ENCODE results near the gene TTC4. TPM values are rescaled to one million over a fixed set of nuclear protein-coding genes. Genes with fewer than 3 reads are reported as not detected.
A peak's percentile ranks its signal among the peaks of the same experiment; 100 is the strongest.

Gene TTC4
- polyA plus RNA-seq, 1 donor from 2014 or later: 22.5 TPM

GRCh38 chr1:54714881-54715492 is 674 bp upstream of the TTC4 start:
- H3K36me3 ChIP-seq (ENCODE audit: insufficient read depth, low read length): no peaks in the 10 kb centered on the region
- no peaks in the 10 kb centered on the region for H3F3A ChIP-seq (ENCODE audit: insufficient read depth, low read length, poor library complexity, severe bottlenecking)
- H3K4me3 ChIP-seq (ENCODE audit: low read length): peak overlapping the region; percentile 86
- H3K27me3 ChIP-seq (ENCODE audit: insufficient read depth, low read depth, low read length): no peaks in the 10 kb centered on the region
- peaks cover 8% of the 10 kb centered on the region for H3K79me2 ChIP-seq (replicated peaks; ENCODE audit: insufficient read depth, low read length)
- TF ChIP-seq SMC3 (conservative IDR thresholded peaks at IDR 0.05; ENCODE audit: poor library complexity): no peak
- no peak for TF ChIP-seq REST (IDR thresholded peaks at IDR 0.05; ENCODE audit: borderline replicate concordance)
- no peak for TF ChIP-seq EZH2 (IDR thresholded peaks at IDR 0.05; ENCODE audit: borderline replicate concordance, insufficient read depth, low read length, poor library complexity, severe bottlenecking)
- TF ChIP-seq POLR2AphosphoS5 (IDR thresholded peaks at IDR 0.05): no peak
- TF ChIP-seq RAD21 (conservative IDR thresholded peaks at IDR 0.05): no peak
- no peak for TF ChIP-seq MXI1 (conservative IDR thresholded peaks at IDR 0.05; ENCODE audit: poor library complexity, severe bottlenecking)
- no peak for TF ChIP-seq TAF1 (IDR thresholded peaks at IDR 0.05; ENCODE audit: low read depth)
- no peak for TF ChIP-seq CTCF (IDR thresholded peaks at IDR 0.05; ENCODE audit: poor library complexity, severe bottlenecking)
- TF ChIP-seq EP300 (conservative IDR thresholded peaks at IDR 0.05; ENCODE audit: poor library complexity, severe bottlenecking): no peak
- peak overlapping the region; percentile 71 for H3K9ac ChIP-seq (ENCODE audit: low read length)
- peak overlapping the region; percentile 59 for H3K4me2 ChIP-seq (ENCODE audit: low read length)
- no peaks in the 10 kb centered on the region for H4K20me1 ChIP-seq (ENCODE audit: insufficient read depth)
- no peak overlapping the region for H3K27ac ChIP-seq (ENCODE audit: low read length)
- no peaks in the 10 kb centered on the region for H3K9me3 ChIP-seq (ENCODE audit: low read length)
- H2AFZ ChIP-seq (ENCODE audit: low read depth, low read length): peak overlapping the region; percentile 82
- H3K9me2 ChIP-seq (ENCODE audit: insufficient read depth, low read length): no peaks in the 10 kb centered on the region

- peaks cover 8% of the 10 kb centered on the region for H3K79me2 ChIP-seq (replicated peaks; ENCODE audit: insufficient read depth, low read length)
Observed at GRCh38 chr1:54716299-54717047, 812 bp downstream of the TTC4 start.

More at GRCh38 chr1:54716299-54717047, 812 bp downstream of the TTC4 start:
- H3K4me3 ChIP-seq (ENCODE audit: low read length): peak overlapping the region; percentile 86
- H3K9me3 ChIP-seq (ENCODE audit: low read length): no peaks in the 10 kb centered on the region
- H3F3A ChIP-seq (ENCODE audit: insufficient read depth, low read length, poor library complexity, severe bottlenecking): no peaks in the 10 kb centered on the region
- peak overlapping the region; percentile 71 for H3K9ac ChIP-seq (ENCODE audit: low read length)
- TF ChIP-seq TAF1 (IDR thresholded peaks at IDR 0.05; ENCODE audit: low read depth) (no peak), REST (IDR thresholded peaks at IDR 0.05; ENCODE audit: borderline replicate concordance) (no peak), EP300 (conservative IDR thresholded peaks at IDR 0.05; ENCODE audit: poor library complexity, severe bottlenecking) (no peak)
- H3K4me2 ChIP-seq (ENCODE audit: low read length): peak overlapping the region; percentile 96
- H4K20me1 ChIP-seq (ENCODE audit: insufficient read depth): no peaks in the 10 kb centered on the region
- no peak overlapping the region for H3K27ac ChIP-seq (ENCODE audit: low read length)
- no peaks in the 10 kb centered on the region for H3K36me3 ChIP-seq (ENCODE audit: insufficient read depth, low read length)
- H2AFZ ChIP-seq (ENCODE audit: low read depth, low read length): peak overlapping the region; percentile 70
- H3K27me3 ChIP-seq (ENCODE audit: insufficient read depth, low read depth, low read length): no peaks in the 10 kb centered on the region
- H3K9me2 ChIP-seq (ENCODE audit: insufficient read depth, low read length): no peaks in the 10 kb centered on the region
